CD14-positive monocyte (primary cell): ENCODE results near the gene LMO7. TPM values are rescaled to one million over a fixed set of nuclear protein-coding genes. Genes with fewer than 3 reads are reported as not detected.

Experiments
- DNase-seq, 3 donors: peaks; one replicate each; pipeline ENCODE4 v3.0.0-alpha.2; 2011 to 2022
- H2AFZ ChIP-seq: 2 replicates; pipeline ENCODE4 v1.6.0; 2012; ENCODE audit warnings: mild to moderate bottlenecking, low read depth, low read length, inconsistent platforms; ENCODE audit not compliant: insufficient read depth, poor library complexity, severe bottlenecking
- H3K27ac ChIP-seq, 2 donors: 1 replicate in 1 of 2; 2 replicates in 1 of 2; pipeline ENCODE4 v1.5.1; 2012 to 2013; ENCODE audit warnings: low read length in 2 of 2, control low read depth in 1 of 2, inconsistent platforms in 1 of 2, low read depth in 1 of 2, mild to moderate bottlenecking in 1 of 2
- H3K27me3 ChIP-seq, 2 donors: one replicate each; pipeline versions ENCODE4 v1.6.0 to v1.6.1; 2011 to 2013; ENCODE audit warnings: low read length in 2 of 2; ENCODE audit not compliant: control insufficient read depth in 2 of 2, insufficient read depth in 2 of 2
- H3K36me3 ChIP-seq, 2 donors: replicated peaks in 1 of 2; 1 replicate in 1 of 2; 2 replicates in 1 of 2; pipeline versions ENCODE4 v1.5.1 to v1.6.1; 2012 to 2013; ENCODE audit warnings: low read length in 2 of 2, control low read depth in 1 of 2, inconsistent platforms in 1 of 2, mild to moderate bottlenecking in 1 of 2; ENCODE audit not compliant: insufficient read depth in 2 of 2, control insufficient read depth in 1 of 2
- H3K4me1 ChIP-seq, 2 donors: 1 replicate in 1 of 2; 2 replicates in 1 of 2; pipeline versions ENCODE4 v1.5.1 to v1.6.1; 2012 to 2013; ENCODE audit warnings: low read length in 2 of 2, control low read depth in 1 of 2, inconsistent platforms in 1 of 2, mild to moderate bottlenecking in 1 of 2, moderate library complexity in 1 of 2; ENCODE audit not compliant: insufficient read depth in 2 of 2, control insufficient read depth in 1 of 2
- H3K4me2 ChIP-seq: replicated peaks from 2 replicates; pipeline ENCODE3; 2012; ENCODE audit warnings: low read length, moderate library complexity, mild to moderate bottlenecking; ENCODE audit not compliant: poor library complexity, severe bottlenecking; ENCODE audit errors: extremely low read depth
- H3K4me3 ChIP-seq, 3 experiments: fragments of 200-600 bp in 1 of 3; sonication (generic) in 1 of 3; replicated peaks in 1 of 3; 1 replicate in 2 of 3; 2 replicates in 1 of 3; pipeline ENCODE4 v1.5.1; 2011 to 2013; ENCODE audit warnings: low read length in 3 of 3, mild to moderate bottlenecking in 3 of 3, control low read depth in 2 of 3, low read depth in 2 of 3, inconsistent platforms in 1 of 3, moderate library complexity in 1 of 3
- H3K79me2 ChIP-seq: 2 replicates; pipeline ENCODE4 v1.6.0; 2012; ENCODE audit warnings: mild to moderate bottlenecking, control low read depth, inconsistent platforms, low read length, moderate library complexity; ENCODE audit not compliant: insufficient read depth
- H3K9ac ChIP-seq: 2 replicates; pipeline ENCODE4 v1.6.0; 2017; ENCODE audit warnings: low read length, mild to moderate bottlenecking; ENCODE audit not compliant: insufficient read depth, poor library complexity, severe bottlenecking
- H3K9me3 ChIP-seq, 2 donors: replicated peaks in 1 of 2; 1 replicate in 1 of 2; 2 replicates in 1 of 2; pipeline versions ENCODE4 v1.5.1 to v1.6.1; 2012 to 2013; ENCODE audit warnings: low read length in 2 of 2, control low read depth in 1 of 2; ENCODE audit not compliant: control insufficient read depth in 1 of 2, insufficient read depth in 1 of 2
- H4K20me1 ChIP-seq: 2 replicates; pipeline ENCODE4 v1.6.0; 2012; ENCODE audit warnings: mild to moderate bottlenecking, low read length, control low read depth, moderate library complexity; ENCODE audit not compliant: insufficient read depth
- H3K27ac Mint-ChIP-seq, 7 donors: one replicate each; pipeline ENCODE4 v1.8.0; 2020; ENCODE audit warnings: mild to moderate bottlenecking in 7 of 7, mixed read lengths in 7 of 7, moderate library complexity in 6 of 7, inconsistent platforms in 2 of 7
- H3K27me3 Mint-ChIP-seq, 3 donors: one replicate each; pipeline ENCODE4 v1.8.0; 2021 to 2022; ENCODE audit warnings: low read depth in 3 of 3, mild to moderate bottlenecking in 3 of 3, mixed read lengths in 3 of 3, moderate library complexity in 3 of 3, inconsistent platforms in 1 of 3
- H3K36me3 Mint-ChIP-seq, 2 donors: one replicate each; pipeline ENCODE4 v1.8.0; 2020; ENCODE audit warnings: mixed read lengths in 2 of 2, inconsistent platforms in 1 of 2, mild to moderate bottlenecking in 1 of 2
- H3K4me1 Mint-ChIP-seq: one replicate; pipeline ENCODE4 v1.8.0; 2020; ENCODE audit warnings: mild to moderate bottlenecking, mixed read lengths
- H3K4me3 Mint-ChIP-seq, 2 donors: one replicate each; pipeline ENCODE4 v1.8.0; 2020; ENCODE audit warnings: mild to moderate bottlenecking in 2 of 2, mixed read lengths in 2 of 2, moderate library complexity in 1 of 2
- H3K9me3 Mint-ChIP-seq, 7 donors: one replicate each; pipeline ENCODE4 v1.8.0; 2020 to 2022; ENCODE audit warnings: mixed read lengths in 7 of 7, mild to moderate bottlenecking in 6 of 7, moderate library complexity in 6 of 7, inconsistent platforms in 2 of 7
- WGBS: methylation state at CpG from one replicate; pipeline ENCODE4 v1.1.5; 2013; ENCODE audit warnings: missing lambda C conversion rate; ENCODE audit not compliant: insufficient coverage; 5-methylcytosine and 5-hydroxymethylcytosine counted together
- intact Hi-C, 2 donors: fragments of 100-400 bp; cut with micrococcal nuclease; formaldehyde crosslinking; loops; one replicate each; pipeline versions ENCODE4 v1.15.0 to v1.15.1; 2023
- polyA plus RNA-seq, 3 donors: library from polyadenylated mRNA; depleted of rRNA in 1 of 3; unstranded in 2 of 3; stranded (reverse) in 1 of 3; fragments of 300-500 nt in 2 of 3; fragments of >200 nt in 1 of 3; fragmentation: Illumina TruSeq in 2 of 3; gene quantifications; 1 replicate in 2 of 3; 2 replicates in 1 of 3; pipeline ENCODE4 v1.2.3, GENCODE V29; 2012 to 2021
- TF ChIP-seq, protein P1 (sequence below): fragments of 200-600 bp; IDR thresholded peaks from one replicate; pipeline ENCODE4 v1.8.0; 2022; ENCODE audit warnings: antibody characterized with exemption, mild to moderate bottlenecking

The LMO7 gene
- polyA plus RNA-seq, 3 donors = 0.79 to 1.6 (median 0.90) TPM

DNA sequence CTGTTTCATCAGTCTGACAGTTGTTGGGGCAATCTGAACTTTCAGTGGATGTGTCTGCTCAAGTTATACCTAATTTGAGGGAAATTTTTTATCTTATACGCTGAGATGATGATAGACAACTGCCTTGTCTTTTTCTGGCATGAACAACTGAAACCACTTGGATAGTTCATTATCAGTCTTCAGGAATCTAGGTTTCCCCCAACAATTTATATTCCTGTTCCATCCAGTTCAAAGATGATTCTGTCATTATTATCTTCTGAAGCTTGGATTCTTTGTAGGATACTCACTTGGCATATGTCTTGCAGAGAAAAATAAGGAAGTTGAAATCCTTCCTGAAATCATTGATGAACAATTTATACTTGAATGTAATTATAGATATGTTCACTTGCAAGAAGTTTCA lies 193.7 kb downstream of the LMO7 start:
- TF ChIP-seq, protein P1, sequence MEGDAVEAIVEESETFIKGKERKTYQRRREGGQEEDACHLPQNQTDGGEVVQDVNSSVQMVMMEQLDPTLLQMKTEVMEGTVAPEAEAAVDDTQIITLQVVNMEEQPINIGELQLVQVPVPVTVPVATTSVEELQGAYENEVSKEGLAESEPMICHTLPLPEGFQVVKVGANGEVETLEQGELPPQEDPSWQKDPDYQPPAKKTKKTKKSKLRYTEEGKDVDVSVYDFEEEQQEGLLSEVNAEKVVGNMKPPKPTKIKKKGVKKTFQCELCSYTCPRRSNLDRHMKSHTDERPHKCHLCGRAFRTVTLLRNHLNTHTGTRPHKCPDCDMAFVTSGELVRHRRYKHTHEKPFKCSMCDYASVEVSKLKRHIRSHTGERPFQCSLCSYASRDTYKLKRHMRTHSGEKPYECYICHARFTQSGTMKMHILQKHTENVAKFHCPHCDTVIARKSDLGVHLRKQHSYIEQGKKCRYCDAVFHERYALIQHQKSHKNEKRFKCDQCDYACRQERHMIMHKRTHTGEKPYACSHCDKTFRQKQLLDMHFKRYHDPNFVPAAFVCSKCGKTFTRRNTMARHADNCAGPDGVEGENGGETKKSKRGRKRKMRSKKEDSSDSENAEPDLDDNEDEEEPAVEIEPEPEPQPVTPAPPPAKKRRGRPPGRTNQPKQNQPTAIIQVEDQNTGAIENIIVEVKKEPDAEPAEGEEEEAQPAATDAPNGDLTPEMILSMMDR = no peak
- Mint-ChIP-seq H3K4me1 (peaks cover 7% of the 10 kb centered on the region), H3K27ac (no peak overlapping the region), H3K36me3 (no peaks in the 10 kb centered on the region), H3K4me3 (no peak overlapping the region), H3K9me3 (peaks cover 0 to 3% (median 0%) of the 10 kb centered on the region in 7 donors), H3K27me3 (no peaks in the 10 kb centered on the region)
- Histone ChIP-seq H3K4me2 (no peak overlapping the region), H3K36me3 (no peaks in the 10 kb centered on the region), H3K27me3 (no peaks in the 10 kb centered on the region), H3K4me1 (no peaks in the 10 kb centered on the region), H3K4me3 (no peak overlapping the region), H3K9ac (no peak overlapping the region), H4K20me1 (no peaks in the 10 kb centered on the region), H3K79me2 (no peaks in the 10 kb centered on the region), H3K27ac (no peak overlapping the region), H2AFZ (no peak overlapping the region), H3K9me3 (peaks cover 0 to 3% of the 10 kb centered on the region in 2 donors)
- DNase-seq = no peak
- intact Hi-C loops = no loop called here
- WGBS = no CpG with 5 or more reads among the region's 1 CpG

DNA sequence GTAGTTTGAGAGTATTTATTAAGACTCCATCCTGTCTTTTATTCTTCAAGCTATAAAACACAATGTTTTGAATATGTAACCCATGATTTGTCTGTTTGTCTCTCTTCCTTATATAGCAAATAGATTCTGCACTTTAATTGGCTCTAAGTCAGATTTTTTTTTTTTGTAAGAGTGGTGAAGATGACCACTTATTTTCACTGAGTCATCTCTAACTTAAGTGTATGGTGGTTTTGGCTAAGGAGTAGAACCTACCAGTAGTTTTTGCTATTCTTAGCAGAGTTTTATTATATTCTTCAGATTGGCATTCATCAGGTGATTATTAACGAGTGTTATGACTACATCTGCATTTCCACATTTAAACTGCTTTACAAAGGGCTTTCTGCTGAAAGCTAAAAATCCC lies 194.7 kb downstream of the LMO7 start:
- H3K4me3 ChIP-seq = no peak overlapping the region
- TF ChIP-seq, protein P1 = no peak
- intact Hi-C loops = no loop called here
- peaks cover 0 to 3% of the 10 kb centered on the region in 2 donors for H3K9me3 ChIP-seq
- no peak for DNase-seq
- no peaks in the 10 kb centered on the region for H3K27me3 Mint-ChIP-seq
- no peak overlapping the region for H3K27ac ChIP-seq
- H3K27me3 ChIP-seq = no peaks in the 10 kb centered on the region
- no peak overlapping the region for H2AFZ ChIP-seq
- no peak overlapping the region for H3K27ac Mint-ChIP-seq
- H3K79me2 ChIP-seq = no peaks in the 10 kb centered on the region
- H3K4me1 ChIP-seq = no peaks in the 10 kb centered on the region
- H3K36me3 Mint-ChIP-seq = no peaks in the 10 kb centered on the region
- no peak overlapping the region for H3K9ac ChIP-seq
- no CpG with 5 or more reads among the region's 1 CpG for WGBS
- no peak overlapping the region for H3K4me3 Mint-ChIP-seq
- H3K4me1 Mint-ChIP-seq = peaks cover 7% of the 10 kb centered on the region
- H3K36me3 ChIP-seq = no peaks in the 10 kb centered on the region
- H4K20me1 ChIP-seq = no peaks in the 10 kb centered on the region
- H3K4me2 ChIP-seq = no peak overlapping the region
- H3K9me3 Mint-ChIP-seq = peaks cover 0 to 3% (median 0%) of the 10 kb centered on the region in 7 donors
